Panc1 (cell line): ENCODE results near the gene MS4A15. TPM values are rescaled to one million over a fixed set of nuclear protein-coding genes. Genes with fewer than 3 reads are reported as not detected.

ENCODE experiments used
- ATAC-seq: fragments of 200-7000 bp; cut with Tn5 transposase; 2 replicates; pipeline ENCODE4 v1.9.1; 2020; ENCODE audit warnings: mild to moderate bottlenecking, moderate library complexity
- Bru-seq: library from RNA; stranded (reverse); fragments of 400-500 nt; gene quantifications from one replicate; lab custom pipeline; 2021; lab: Mats Ljungman, UMichigan
- BruChase-seq, 2 experiments: library from RNA; stranded (reverse); fragments of 400-500 nt; gene quantifications; one replicate each; lab custom pipeline; 2021; lab: Mats Ljungman, UMichigan
- BruUV-seq: library from RNA; stranded (reverse); fragments of 400-500 nt; replicated peaks from 2 replicates; lab custom pipeline; 2021; lab: Mats Ljungman, UMichigan
- CTCF ChIA-PET: fragments of 300-600 bp; sonication (Branson Sonifier 250); formaldehyde crosslinking; loops from one replicate; lab custom pipeline; 2022; ENCODE audit warnings: antibody characterized with exemption; lab: Charles Lee
- POLR2A ChIA-PET: fragments of 300-600 bp; sonication (Branson Sonifier 250); formaldehyde crosslinking; loops from one replicate; lab custom pipeline; 2022; ENCODE audit warnings: antibody characterized with exemption; lab: Charles Lee
- DNase-seq: peaks from one replicate; pipeline ENCODE4 v3.0.0-alpha.2; 2010; ENCODE audit warnings: low read depth, low spot score
- H3K27ac ChIP-seq: 2 replicates; pipeline ENCODE4 v1.5.1; 2011; ENCODE audit warnings: mild to moderate bottlenecking, low read length, inconsistent platforms
- H3K27me3 ChIP-seq: fragments of 200-500 bp; sonication (Bioruptor generic); 2 replicates; pipeline ENCODE4 v1.6.0; 2014; ENCODE audit warnings: low read length, inconsistent platforms; ENCODE audit not compliant: control insufficient read depth, insufficient read depth
- H3K36me3 ChIP-seq: fragments of 200-500 bp; sonication (Bioruptor generic); 2 replicates; pipeline ENCODE4 v1.5.1; 2014; ENCODE audit warnings: inconsistent platforms, mild to moderate bottlenecking, low read length, moderate library complexity; ENCODE audit not compliant: control insufficient read depth, insufficient read depth
- H3K4me1 ChIP-seq: 2 replicates; pipeline ENCODE4 v1.5.1; 2011; ENCODE audit warnings: inconsistent platforms, mild to moderate bottlenecking, low read length, moderate library complexity; ENCODE audit not compliant: control insufficient read depth, insufficient read depth
- H3K4me3 ChIP-seq, 2 experiments: 2 replicates each; pipeline ENCODE4 v1.5.1; 2011 to 2012; ENCODE audit warnings: low read depth in 2 of 2, low read length in 2 of 2, mild to moderate bottlenecking in 2 of 2, inconsistent platforms in 1 of 2, moderate library complexity in 1 of 2
- H3K9me3 ChIP-seq: fragments of 200-500 bp; sonication (Bioruptor generic); 2 replicates; pipeline ENCODE4 v1.5.1; 2014; ENCODE audit warnings: low read depth, mild to moderate bottlenecking, inconsistent platforms, low read length, moderate library complexity; ENCODE audit not compliant: control insufficient read depth, insufficient read depth
- CTCF ChIP-seq: fragments of 450-650 bp; IDR thresholded peaks from 2 replicates; pipeline ENCODE4 v1.5.1; 2017; ENCODE audit warnings: mild to moderate bottlenecking
- POLR2AphosphoS5 ChIP-seq: IDR thresholded peaks from 2 replicates; pipeline ENCODE4 v1.6.1; 2012; ENCODE audit warnings: mild to moderate bottlenecking, low read depth, low read length, moderate library complexity
- SIN3A ChIP-seq: IDR thresholded peaks from 2 replicates; pipeline ENCODE4 v1.6.1; 2012; ENCODE audit warnings: low read depth, mild to moderate bottlenecking, low read length, moderate library complexity, borderline replicate concordance; ENCODE audit not compliant: insufficient read depth
- TCF7L2 ChIP-seq: IDR thresholded peaks from 2 replicates; pipeline ENCODE4 v1.6.1; 2011; ENCODE audit warnings: mild to moderate bottlenecking, low read depth, low read length, inconsistent platforms
- in situ Hi-C: cut with HindIII; loops from 2 replicates; pipeline ENCODE4 v1.10.0; 2016; ENCODE audit warnings: low sequenced_read_pairs, low pct_unique_long_range_greater_than_20kb
- intact Hi-C: fragments of 100-400 bp; cut with micrococcal nuclease; formaldehyde crosslinking; loops from one replicate; pipeline ENCODE4 v1.10.0; 2022; ENCODE audit not compliant: unreplicated experiment
- long read RNA-seq: library from polyadenylated mRNA; unstranded; transcript quantifications from one replicate; pipeline ENCODE4 v2.0.0, GENCODE V29; 2021; ENCODE audit not compliant: unreplicated experiment
- polyA plus RNA-seq: library from polyadenylated mRNA; unstranded; fragments of >200 nt; gene quantifications from one replicate; pipeline ENCODE4 v1.2.1, GENCODE V29; 2012; ENCODE audit warnings: missing spikeins; ENCODE audit not compliant: insufficient read length
- total RNA-seq: library from RNA; stranded (reverse); gene quantifications from one replicate; pipeline ENCODE4 v1.2.1, GENCODE V29; 2021; ENCODE audit not compliant: unreplicated experiment
- TF ChIP-seq, protein P1 (sequence below), 2 experiments: IDR thresholded peaks; 2 replicates each; pipeline ENCODE4 v1.6.1; 2011 to 2012; ENCODE audit warnings: low read depth in 2 of 2, control low read depth in 1 of 2, low read length in 1 of 2, mild to moderate bottlenecking in 1 of 2, moderate library complexity in 1 of 2; ENCODE audit not compliant: insufficient read depth in 1 of 2

The MS4A15 gene
- total RNA-seq (not detected), Bru-seq, nascent RNA (percentile 8 among the genes with signal in this experiment), BruChase-seq, experiment 1, labeled RNA remaining after a 2-hour chase (not detected), BruChase-seq, experiment 2, labeled RNA remaining after a 6-hour chase (percentile 5 among the genes with signal in this experiment)
- not detected for polyA plus RNA-seq
- long read RNA-seq = 0 reads

- ChIA-PET POLR2A (no interaction called here), CTCF (interaction anchor here (0.7 to 1.2 kb wide), 2 partner anchors 99 to 1605 kb away, joined by 3 to 4 read pairs; no protein-coding TSS in a partner anchor)
- Histone ChIP-seq H3K27me3 (peaks cover 15% of the 10 kb centered on the region), H3K27ac (no peak within 1 kb of the TSS), H3K4me1 (no peaks in the 10 kb centered on the region), H3K4me3 (no peak within 1 kb of the TSS), H3K36me3 (no peaks in the 10 kb centered on the region), H3K9me3 (no peaks in the 10 kb centered on the region)
- DNase-seq (no peak), ATAC-seq (peak; percentile 82)
- TF ChIP-seq, protein P1, sequence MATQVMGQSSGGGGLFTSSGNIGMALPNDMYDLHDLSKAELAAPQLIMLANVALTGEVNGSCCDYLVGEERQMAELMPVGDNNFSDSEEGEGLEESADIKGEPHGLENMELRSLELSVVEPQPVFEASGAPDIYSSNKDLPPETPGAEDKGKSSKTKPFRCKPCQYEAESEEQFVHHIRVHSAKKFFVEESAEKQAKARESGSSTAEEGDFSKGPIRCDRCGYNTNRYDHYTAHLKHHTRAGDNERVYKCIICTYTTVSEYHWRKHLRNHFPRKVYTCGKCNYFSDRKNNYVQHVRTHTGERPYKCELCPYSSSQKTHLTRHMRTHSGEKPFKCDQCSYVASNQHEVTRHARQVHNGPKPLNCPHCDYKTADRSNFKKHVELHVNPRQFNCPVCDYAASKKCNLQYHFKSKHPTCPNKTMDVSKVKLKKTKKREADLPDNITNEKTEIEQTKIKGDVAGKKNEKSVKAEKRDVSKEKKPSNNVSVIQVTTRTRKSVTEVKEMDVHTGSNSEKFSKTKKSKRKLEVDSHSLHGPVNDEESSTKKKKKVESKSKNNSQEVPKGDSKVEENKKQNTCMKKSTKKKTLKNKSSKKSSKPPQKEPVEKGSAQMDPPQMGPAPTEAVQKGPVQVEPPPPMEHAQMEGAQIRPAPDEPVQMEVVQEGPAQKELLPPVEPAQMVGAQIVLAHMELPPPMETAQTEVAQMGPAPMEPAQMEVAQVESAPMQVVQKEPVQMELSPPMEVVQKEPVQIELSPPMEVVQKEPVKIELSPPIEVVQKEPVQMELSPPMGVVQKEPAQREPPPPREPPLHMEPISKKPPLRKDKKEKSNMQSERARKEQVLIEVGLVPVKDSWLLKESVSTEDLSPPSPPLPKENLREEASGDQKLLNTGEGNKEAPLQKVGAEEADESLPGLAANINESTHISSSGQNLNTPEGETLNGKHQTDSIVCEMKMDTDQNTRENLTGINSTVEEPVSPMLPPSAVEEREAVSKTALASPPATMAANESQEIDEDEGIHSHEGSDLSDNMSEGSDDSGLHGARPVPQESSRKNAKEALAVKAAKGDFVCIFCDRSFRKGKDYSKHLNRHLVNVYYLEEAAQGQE (IDR thresholded peaks at IDR 0.05; ENCODE audit: insufficient read depth in 1 of 2, low read depth in 2 of 2, low read length in 1 of 2) = no peak
- TF ChIP-seq SIN3A (no peak), TCF7L2 (no peak), CTCF (peak; percentile 80), POLR2AphosphoS5 (no peak)
- in situ Hi-C loops = no loop called here
- intact Hi-C loops = loop anchor here (10.0 kb wide), 1 partner anchor 492 kb away; no protein-coding TSS in a partner anchor
- BruUV-seq = no TSS peak
These were observed at the start of gene MS4A15 for GRCh38 chr11:60756307-60757032. Gene MS4A15, plus strand, starts transcription at chr11:60756867. Its CDS starts 6,867 bp downstream, at chr11:60763734.

GRCh38 chr11:60706931-60707330, 49.7 kb upstream of the MS4A15 start:
- no peaks in the 10 kb centered on the region for H3K9me3 ChIP-seq
- ATAC-seq = no peak
- H3K27me3 ChIP-seq = peaks cover 9% of the 10 kb centered on the region; the same call in 1 of the 2 replicates
- CTCF ChIA-PET = no interaction called here
- H3K4me1 ChIP-seq = no peaks in the 10 kb centered on the region
- in situ Hi-C loops (no loop called here), intact Hi-C loops (no loop called here)
- no peak overlapping the region for H3K27ac ChIP-seq
- DNase-seq = no peak
- BruUV-seq = no TSS peak
- POLR2A ChIA-PET = interaction anchor here (0.7 kb wide), 1 partner anchor 430 kb away, joined by 20 read pairs; no protein-coding TSS in a partner anchor
- H3K4me3 ChIP-seq = no peak overlapping the region
- TF ChIP-seq SIN3A (no peak), POLR2AphosphoS5 (no peak), TCF7L2 (no peak), CTCF (no peak)
- TF ChIP-seq, protein P1 (IDR thresholded peaks at IDR 0.05; ENCODE audit: insufficient read depth in 1 of 2, low read depth in 2 of 2, low read length in 1 of 2) = no peak
- H3K36me3 ChIP-seq = no peaks in the 10 kb centered on the region
